ENCODE results near the gene OFD1. TPM values are rescaled to one million over a fixed set of nuclear protein-coding genes. Genes with fewer than 3 reads are reported as not detected.

OFD1 gene
- total RNA-seq, 1 donor from 2014 or later, result 22.0 TPM

DNA sequence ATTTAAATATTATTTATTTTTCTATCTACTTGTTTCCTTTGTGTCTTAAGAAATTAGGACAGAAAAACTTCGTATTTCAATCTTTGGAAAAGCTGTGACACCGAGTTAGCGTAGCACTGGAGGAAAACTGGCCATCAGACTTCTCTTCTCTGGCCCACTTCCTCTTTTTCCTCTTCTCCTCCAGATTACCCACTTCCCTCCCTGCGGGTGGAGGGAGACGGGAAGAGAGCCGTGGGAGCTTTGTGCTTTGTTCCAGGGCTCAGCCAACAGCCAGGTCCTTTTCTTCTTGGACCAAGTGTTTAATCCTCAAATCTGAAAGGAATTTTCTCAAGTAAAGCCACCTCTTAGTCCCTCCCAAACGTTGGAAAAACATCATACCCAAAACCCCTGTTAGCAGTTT, 29.7 kb downstream of the OFD1 start:
- no peak overlapping the region for H3K27ac Mint-ChIP-seq

DNA sequence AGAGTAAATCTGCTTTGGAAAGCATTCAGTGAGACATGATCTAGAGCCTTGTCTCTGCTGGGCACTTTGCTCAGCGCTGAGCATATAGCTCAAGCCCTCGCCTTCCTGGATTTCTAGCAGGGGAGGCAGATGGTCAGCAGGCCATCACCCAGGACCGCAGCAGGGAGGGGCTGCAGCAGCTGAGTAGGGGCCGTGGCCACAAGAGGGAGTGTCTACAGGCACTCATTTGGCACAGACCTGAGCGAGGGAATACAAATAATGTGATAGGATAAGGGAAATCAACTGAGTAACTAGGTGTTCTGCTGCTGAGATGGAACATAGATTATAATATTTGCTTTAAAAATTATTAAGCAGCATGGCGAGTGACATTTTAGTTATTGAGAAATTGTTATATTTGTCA, 30.2 kb downstream of the OFD1 start:
- intact Hi-C loops (cut with micrococcal nuclease), result no loop called here
- Mint-ChIP-seq H3K4me1 (ENCODE audit: low read depth) (peaks cover 6% of the 10 kb centered on the region), H3K27ac (no peak overlapping the region), H3K4me3 (no peak overlapping the region), H3K36me3 (ENCODE audit: low read depth) (peaks cover 48% of the 10 kb centered on the region), H3K27me3 (ENCODE audit: insufficient read depth) (no peaks in the 10 kb centered on the region), H3K9me3 (no peaks in the 10 kb centered on the region)
- DNase-seq (ENCODE audit: low spot score), result no peak

More for the DNA sequence above, 29.7 kb downstream of the OFD1 start:
- intact Hi-C loops (cut with micrococcal nuclease), result no loop called here
- Mint-ChIP-seq H3K4me1 (ENCODE audit: low read depth) (peaks cover 6% of the 10 kb centered on the region), H3K27me3 (ENCODE audit: insufficient read depth) (no peaks in the 10 kb centered on the region), H3K4me3 (no peak overlapping the region), H3K36me3 (ENCODE audit: low read depth) (peaks cover 44% of the 10 kb centered on the region), H3K9me3 (no peaks in the 10 kb centered on the region)
- no peak for DNase-seq (ENCODE audit: low spot score)

DNA sequence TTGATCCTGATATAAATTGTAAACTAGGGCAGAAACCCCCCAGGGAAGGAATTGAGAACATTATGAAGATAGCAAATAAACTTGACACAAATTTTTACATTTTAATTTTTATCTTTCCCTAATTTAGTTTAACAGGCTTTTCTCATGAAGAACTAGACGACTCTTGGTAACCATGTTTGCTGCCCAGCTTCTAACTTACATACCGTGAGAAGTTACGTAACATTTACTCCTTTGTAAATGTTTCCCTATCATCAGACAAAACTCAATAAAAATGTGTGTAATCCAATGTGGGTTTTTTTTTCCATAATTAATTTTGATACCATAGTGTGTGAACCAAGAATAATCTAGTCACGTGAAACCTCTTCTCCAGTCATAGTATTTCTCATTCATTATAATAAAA, 34.4 kb downstream of the OFD1 start:
- no peaks in the 10 kb centered on the region for H3K27me3 Mint-ChIP-seq (ENCODE audit: insufficient read depth)
- no peak overlapping the region for H3K4me3 Mint-ChIP-seq
- no peak overlapping the region for H3K27ac Mint-ChIP-seq
- H3K36me3 Mint-ChIP-seq (ENCODE audit: low read depth), result peaks cover 43% of the 10 kb centered on the region
- no peaks in the 10 kb centered on the region for H3K9me3 Mint-ChIP-seq
- H3K4me1 Mint-ChIP-seq (ENCODE audit: low read depth), result peaks cover 6% of the 10 kb centered on the region
- DNase-seq (ENCODE audit: low spot score), result no peak
- intact Hi-C loops (cut with micrococcal nuclease), result no loop called here

DNA sequence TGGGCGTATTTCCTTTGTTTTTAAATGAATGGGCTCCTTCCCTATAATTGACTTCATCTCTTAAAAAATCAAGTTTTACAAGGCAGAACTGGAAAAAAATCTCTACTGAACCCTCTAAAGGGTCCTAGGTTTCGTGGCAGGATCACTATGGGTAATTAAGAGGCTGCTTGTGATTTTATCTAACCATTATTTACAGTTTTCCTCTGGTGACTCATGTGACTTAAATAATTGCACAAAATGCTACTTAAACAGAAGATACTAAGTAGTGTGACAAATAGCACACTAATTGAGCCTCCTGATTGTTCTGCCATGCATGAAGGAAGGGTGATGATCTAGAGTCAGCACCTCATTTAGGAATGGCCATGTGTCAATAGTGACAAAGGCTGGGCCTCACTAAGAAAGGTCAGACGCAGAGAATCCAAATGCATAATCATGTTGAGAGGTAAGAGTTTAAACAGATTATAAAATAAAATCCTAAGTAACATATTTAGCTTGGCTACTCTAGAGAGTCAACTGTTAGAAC, 35.5 kb downstream of the OFD1 start:
- intact Hi-C loops (cut with micrococcal nuclease), result no loop called here
- Mint-ChIP-seq H3K36me3 (ENCODE audit: low read depth) (peaks cover 41% of the 10 kb centered on the region), H3K4me3 (no peak overlapping the region)

DNA sequence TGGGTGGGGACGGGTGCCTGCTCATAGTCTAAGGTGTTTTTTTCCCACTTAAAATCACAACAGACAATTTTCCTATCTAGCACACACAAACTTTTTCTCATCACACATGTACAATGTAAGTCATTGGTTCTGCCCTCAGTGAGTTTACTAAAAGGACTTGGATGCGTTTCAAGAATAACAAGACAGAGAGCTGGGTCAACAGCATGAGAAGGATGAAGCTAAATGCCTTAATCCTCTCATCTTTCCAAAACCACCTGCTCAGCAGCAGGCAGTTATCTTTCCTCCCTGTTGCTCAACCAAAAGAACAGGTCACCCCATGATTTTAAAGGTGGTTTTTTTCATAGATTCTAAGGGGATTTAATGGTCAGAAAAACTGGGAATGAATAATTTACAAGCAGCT, 40.1 kb downstream of the OFD1 start:
- Mint-ChIP-seq H3K27ac (no peak overlapping the region), H3K36me3 (ENCODE audit: low read depth) (peaks cover 12% of the 10 kb centered on the region), H3K4me1 (ENCODE audit: low read depth) (no peaks in the 10 kb centered on the region), H3K27me3 (ENCODE audit: insufficient read depth) (no peaks in the 10 kb centered on the region), H3K9me3 (no peaks in the 10 kb centered on the region), H3K4me3 (no peak overlapping the region)
- intact Hi-C loops (cut with micrococcal nuclease), result no loop called here
- DNase-seq (ENCODE audit: low spot score), result no peak

More for the DNA sequence above, 35.5 kb downstream of the OFD1 start:
- Mint-ChIP-seq H3K4me1 (ENCODE audit: low read depth) (peaks cover 6% of the 10 kb centered on the region), H3K9me3 (no peaks in the 10 kb centered on the region), H3K27ac (no peak overlapping the region), H3K27me3 (ENCODE audit: insufficient read depth) (no peaks in the 10 kb centered on the region)
- no peak for DNase-seq (ENCODE audit: low spot score)

DNA sequence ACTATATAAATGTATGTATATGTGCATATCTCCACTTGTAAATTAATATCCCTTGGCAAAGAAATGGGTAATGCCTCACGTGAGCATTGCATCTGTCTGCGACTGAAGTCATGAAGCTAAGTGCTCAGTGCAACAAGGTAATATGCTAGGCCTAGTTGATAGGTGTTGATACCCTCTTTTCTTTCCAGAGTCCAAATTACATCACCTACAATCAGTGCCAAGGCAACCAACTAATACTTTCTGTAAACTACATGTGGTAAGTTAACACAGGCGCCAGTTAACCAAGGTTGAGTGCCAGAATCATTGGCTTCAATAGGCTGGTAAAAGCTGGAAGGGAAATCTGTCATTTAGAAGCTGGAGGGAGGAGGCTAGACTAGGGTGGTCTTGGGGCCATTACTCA, 41.3 kb downstream of the OFD1 start:
- no peaks in the 10 kb centered on the region for H3K4me1 Mint-ChIP-seq (ENCODE audit: low read depth)
- no peak for DNase-seq (ENCODE audit: low spot score)
- intact Hi-C loops (cut with micrococcal nuclease), result no loop called here
- no peaks in the 10 kb centered on the region for H3K27me3 Mint-ChIP-seq (ENCODE audit: insufficient read depth)
- no peak overlapping the region for H3K27ac Mint-ChIP-seq
- no peak overlapping the region for H3K4me3 Mint-ChIP-seq
- peaks cover 8% of the 10 kb centered on the region for H3K36me3 Mint-ChIP-seq (ENCODE audit: low read depth)
- no peaks in the 10 kb centered on the region for H3K9me3 Mint-ChIP-seq

DNA sequence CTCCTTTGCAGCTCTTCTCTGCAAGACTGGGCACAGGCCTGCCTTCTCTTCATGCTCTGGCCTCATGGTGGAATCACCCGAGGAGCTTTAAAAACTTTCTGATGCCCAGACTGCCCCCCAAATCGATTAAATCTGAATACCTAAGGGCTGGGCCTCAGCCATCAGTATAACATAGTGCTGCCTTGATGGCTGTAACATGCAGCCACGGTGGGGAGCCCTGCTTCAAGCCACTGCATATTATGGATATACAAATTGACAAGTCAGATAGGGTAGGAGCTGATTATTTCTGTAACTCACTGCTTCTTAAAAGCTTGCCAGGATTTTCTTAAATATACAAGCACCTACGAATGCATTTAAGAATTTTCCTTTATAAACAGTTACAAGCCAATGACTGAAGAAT, 41.8 kb downstream of the OFD1 start:
- Mint-ChIP-seq H3K36me3 (ENCODE audit: low read depth) (peaks cover 8% of the 10 kb centered on the region), H3K4me1 (ENCODE audit: low read depth) (no peaks in the 10 kb centered on the region), H3K27me3 (ENCODE audit: insufficient read depth) (no peaks in the 10 kb centered on the region), H3K27ac (no peak overlapping the region), H3K9me3 (no peaks in the 10 kb centered on the region), H3K4me3 (no peak overlapping the region)
- DNase-seq (ENCODE audit: low spot score), result no peak
- intact Hi-C loops (cut with micrococcal nuclease), result no loop called here

DNA sequence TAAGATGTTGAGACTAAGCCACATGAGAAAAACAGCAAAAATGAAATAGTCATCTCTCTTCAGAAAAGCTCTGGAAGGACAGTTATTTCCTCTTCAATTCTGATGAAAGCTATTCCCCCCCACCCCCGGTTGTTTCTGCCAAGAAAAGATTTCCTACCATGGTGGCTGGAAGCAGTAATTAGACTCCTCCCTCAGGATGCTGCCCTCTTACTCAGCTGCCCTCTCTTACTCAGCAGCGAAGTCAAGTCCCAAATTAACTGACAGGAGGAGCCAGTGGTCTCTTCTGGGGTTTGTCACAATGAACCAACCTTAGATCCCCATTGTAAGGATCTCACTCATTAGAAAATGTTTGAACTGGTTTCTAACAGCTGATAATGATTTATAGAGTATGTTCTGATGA, 44.4 kb downstream of the OFD1 start:
- intact Hi-C loops (cut with micrococcal nuclease), result no loop called here
- H3K27ac Mint-ChIP-seq, result no peak overlapping the region

DNA sequence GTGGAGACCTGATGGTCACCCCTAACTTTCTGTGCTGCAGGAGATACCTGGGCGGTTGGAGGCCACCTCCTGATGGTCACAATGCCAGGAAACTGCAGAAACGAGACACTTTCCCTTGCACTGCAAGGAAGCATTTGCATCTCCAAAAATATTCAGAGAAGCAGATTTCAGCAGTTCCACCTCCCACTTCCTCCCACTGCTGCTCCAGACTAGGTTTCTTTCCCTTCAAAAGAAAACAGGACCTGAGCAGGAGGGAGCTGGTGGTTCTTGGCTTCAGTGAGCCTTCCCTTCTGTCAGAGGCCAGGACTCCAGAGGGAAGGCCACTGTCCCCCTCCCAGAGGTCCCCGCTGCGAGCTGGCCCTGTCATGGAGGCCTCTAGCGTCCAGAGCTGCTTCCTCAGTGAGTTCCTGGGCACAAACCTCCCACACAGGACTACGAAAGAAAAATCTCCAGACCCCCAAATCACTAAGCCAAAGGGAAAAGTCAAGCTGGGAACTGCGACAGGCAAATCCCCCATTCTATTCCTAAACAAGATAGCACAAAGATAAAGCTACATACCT, 46.4 kb downstream of the OFD1 start:
- Mint-ChIP-seq H3K27ac (peak overlapping the region; percentile 18), H3K9me3 (no peaks in the 10 kb centered on the region), H3K27me3 (ENCODE audit: insufficient read depth) (no peaks in the 10 kb centered on the region), H3K36me3 (ENCODE audit: low read depth) (peaks cover 2% of the 10 kb centered on the region), H3K4me1 (ENCODE audit: low read depth) (no peaks in the 10 kb centered on the region), H3K4me3 (no peak overlapping the region)
- DNase-seq (ENCODE audit: low spot score), result no peak
- intact Hi-C loops (cut with micrococcal nuclease), result no loop called here

More for the DNA sequence above, 44.4 kb downstream of the OFD1 start:
- Mint-ChIP-seq H3K4me3 (no peak overlapping the region), H3K36me3 (ENCODE audit: low read depth) (peaks cover 2% of the 10 kb centered on the region), H3K4me1 (ENCODE audit: low read depth) (no peaks in the 10 kb centered on the region), H3K27me3 (ENCODE audit: insufficient read depth) (no peaks in the 10 kb centered on the region), H3K9me3 (no peaks in the 10 kb centered on the region)
- DNase-seq (ENCODE audit: low spot score), result no peak

DNA sequence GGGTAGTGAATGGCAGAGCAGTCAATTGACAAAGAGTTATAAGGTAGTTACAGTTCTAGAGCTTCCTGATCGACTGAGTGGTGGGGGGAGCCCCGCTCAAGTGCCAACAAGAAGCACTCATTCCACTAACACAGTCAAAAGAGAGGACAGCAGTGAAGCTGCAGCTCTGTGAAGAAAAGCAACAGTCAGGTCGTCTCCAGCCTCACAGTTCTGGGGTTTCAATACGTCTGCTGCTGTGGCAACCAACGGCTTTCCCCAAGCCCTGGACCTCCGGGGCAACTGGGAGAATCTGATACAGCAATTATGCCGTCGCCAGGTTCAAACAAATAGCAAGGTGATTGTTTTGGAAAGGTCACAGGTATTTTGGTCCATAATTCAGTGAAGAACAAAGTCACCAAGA, 51.5 kb downstream of the OFD1 start:
- Mint-ChIP-seq H3K27me3 (ENCODE audit: insufficient read depth) (no peaks in the 10 kb centered on the region), H3K4me1 (ENCODE audit: low read depth) (no peaks in the 10 kb centered on the region), H3K4me3 (no peak overlapping the region), H3K27ac (no peak overlapping the region), H3K9me3 (no peaks in the 10 kb centered on the region), H3K36me3 (ENCODE audit: low read depth) (no peaks in the 10 kb centered on the region)
- intact Hi-C loops (cut with micrococcal nuclease), result no loop called here
- no peak for DNase-seq (ENCODE audit: low spot score)

DNA sequence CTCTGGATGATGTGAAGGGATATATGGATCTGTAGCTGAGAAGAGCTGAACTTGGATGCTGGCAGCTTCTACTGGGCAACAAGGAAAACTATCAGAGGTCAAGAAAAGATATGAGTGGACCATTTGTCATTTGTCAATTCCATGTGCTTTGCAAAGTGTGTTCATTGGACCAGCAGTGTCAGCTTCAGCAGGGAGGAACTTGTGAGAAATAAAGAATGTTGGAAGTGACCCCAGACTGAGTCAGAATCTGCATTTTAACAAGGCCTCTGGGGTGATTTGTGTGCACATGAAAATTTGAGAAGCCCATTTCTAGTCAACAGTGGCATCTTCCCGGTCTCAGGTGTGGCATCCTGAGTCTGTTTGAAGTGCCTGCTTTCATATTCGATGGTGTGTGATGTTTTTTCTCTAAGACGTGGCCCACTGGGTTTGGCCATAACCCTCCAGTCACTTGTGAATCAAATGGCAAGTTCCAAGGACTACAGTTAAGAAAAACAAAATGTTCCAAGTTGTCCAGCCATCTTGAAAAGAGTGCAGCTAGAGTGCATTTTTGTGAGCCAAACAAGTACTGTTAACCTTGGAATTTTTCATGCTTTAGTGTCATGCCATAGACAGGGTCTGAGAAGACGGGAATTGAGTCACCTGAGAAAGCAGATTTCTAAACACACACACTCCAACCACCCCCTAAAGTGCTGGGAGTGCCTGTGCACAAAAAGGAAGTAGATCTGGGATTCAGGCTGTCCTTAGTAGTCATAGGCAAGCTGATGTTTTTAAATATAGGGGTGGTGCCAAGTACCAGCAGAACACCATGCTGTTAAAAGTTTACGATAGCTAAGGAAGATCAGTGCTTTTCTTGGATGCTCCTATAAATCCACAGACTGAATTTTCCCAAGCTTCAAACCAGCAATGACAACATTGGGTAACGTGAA, 55.9 kb downstream of the OFD1 start:
- no peak overlapping the region for H3K4me3 Mint-ChIP-seq
- H3K9me3 Mint-ChIP-seq, result no peaks in the 10 kb centered on the region
- intact Hi-C loops (cut with micrococcal nuclease), result no loop called here
- DNase-seq (ENCODE audit: low spot score), result no peak
- no peaks in the 10 kb centered on the region for H3K36me3 Mint-ChIP-seq (ENCODE audit: low read depth)
- H3K27ac Mint-ChIP-seq, result no peak overlapping the region
- H3K27me3 Mint-ChIP-seq (ENCODE audit: insufficient read depth), result no peaks in the 10 kb centered on the region
- H3K4me1 Mint-ChIP-seq (ENCODE audit: low read depth), result no peaks in the 10 kb centered on the region

DNA sequence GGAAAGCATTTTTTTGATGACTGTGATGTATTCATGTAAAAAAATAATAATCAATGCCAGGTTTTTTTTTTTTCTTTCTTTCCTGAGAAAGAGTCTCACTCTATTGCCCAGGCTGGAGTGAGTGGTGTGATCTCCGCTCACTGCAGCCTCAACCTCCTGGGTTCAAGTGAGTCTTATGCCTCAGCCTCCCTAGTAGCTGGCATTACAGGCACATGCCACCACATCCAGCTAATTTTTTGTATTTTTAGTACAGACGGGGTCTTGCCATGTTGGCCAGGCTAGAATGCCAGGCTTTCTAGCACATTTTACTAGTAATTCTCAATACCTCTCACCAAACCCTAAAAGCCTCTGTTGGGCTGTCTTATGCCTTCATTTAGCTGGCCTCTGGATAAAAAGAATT, 56.6 kb downstream of the OFD1 start:
- no peaks in the 10 kb centered on the region for H3K36me3 Mint-ChIP-seq (ENCODE audit: low read depth)
- H3K27ac Mint-ChIP-seq, result no peak overlapping the region
- intact Hi-C loops (cut with micrococcal nuclease), result no loop called here
- no peaks in the 10 kb centered on the region for H3K4me1 Mint-ChIP-seq (ENCODE audit: low read depth)
- H3K27me3 Mint-ChIP-seq (ENCODE audit: insufficient read depth), result no peaks in the 10 kb centered on the region
- no peaks in the 10 kb centered on the region for H3K9me3 Mint-ChIP-seq
- H3K4me3 Mint-ChIP-seq, result no peak overlapping the region
- DNase-seq (ENCODE audit: low spot score), result no peak

DNA sequence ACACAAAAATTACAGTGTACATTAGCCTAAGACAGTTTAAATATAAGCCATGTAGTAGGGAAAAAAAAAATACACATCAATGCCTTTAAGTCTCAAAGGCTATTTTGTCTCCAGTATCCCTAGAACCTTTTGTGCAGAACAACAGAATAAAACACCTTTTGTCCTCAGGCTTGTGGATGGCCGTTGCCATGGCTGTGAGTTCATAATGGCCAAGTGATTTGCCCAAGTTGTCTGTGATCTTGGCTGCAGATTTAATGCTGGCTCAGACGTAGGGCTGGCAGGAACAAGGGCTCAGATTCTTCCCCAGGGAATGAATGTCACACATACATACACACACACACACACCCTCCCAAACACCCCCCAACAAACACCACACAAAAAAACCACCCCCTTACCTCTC, 57.0 kb downstream of the OFD1 start:
- intact Hi-C loops (cut with micrococcal nuclease), result no loop called here
- Mint-ChIP-seq H3K4me3 (no peak overlapping the region), H3K27me3 (ENCODE audit: insufficient read depth) (no peaks in the 10 kb centered on the region), H3K36me3 (ENCODE audit: low read depth) (no peaks in the 10 kb centered on the region), H3K27ac (no peak overlapping the region), H3K9me3 (no peaks in the 10 kb centered on the region), H3K4me1 (ENCODE audit: low read depth) (no peaks in the 10 kb centered on the region)
- DNase-seq (ENCODE audit: low spot score), result no peak
